ENCODE measurements around the gene ARL4A. TPM values are rescaled to one million over a fixed set of nuclear protein-coding genes. Genes with fewer than 3 reads are reported as not detected.

Gene ARL4A
- total and polyA plus RNA-seq, 10 of the 15 experiments (the other 5 are each of a cell fraction or from before 2014, with no cell fraction given): 0.35 to 4.6 (median 2.7) TPM

- no peak overlapping the region for H3K4me2 ChIP-seq (ENCODE audit: control insufficient read depth, insufficient read depth)
- FAIRE-seq: no peak
Observed at GRCh38 chr7:12714379-12714737, 26.9 kb downstream of the ARL4A start.

GRCh38 chr7:12715372-12716133, 28.1 kb downstream of the ARL4A start:
- ATAC-seq (no peak; the same call in 2 of the 3 replicates), DNase-seq (ENCODE audit: low read depth, low spot score) (no peak), FAIRE-seq (no peak)
- in situ Hi-C loops (cut with MboI) (no loop called here), intact Hi-C loops (cut with micrococcal nuclease; ENCODE audit: unreplicated experiment) (no loop called here)
- Histone ChIP-seq H4K20me1 (ENCODE audit: control insufficient read depth, insufficient read depth) (no peaks in the 10 kb centered on the region), H3K4me2 (ENCODE audit: control insufficient read depth, insufficient read depth) (no peak overlapping the region), H3K27me3 (replicated peaks in 1 of 2; ENCODE audit: control insufficient read depth in 2 of 2, insufficient read depth in 2 of 2, low read length in 1 of 2) (no peaks in the 10 kb centered on the region), H3K27ac (ENCODE audit: control insufficient read depth, insufficient read depth) (no peak overlapping the region), H3K9me3 (replicated peaks; ENCODE audit: control insufficient read depth, insufficient read depth, low read length) (no peaks in the 10 kb centered on the region), H3K4me1 (ENCODE audit: control insufficient read depth, insufficient read depth, low read length) (no peaks in the 10 kb centered on the region), H3K79me2 (ENCODE audit: control insufficient read depth, insufficient read depth, low read length) (no peaks in the 10 kb centered on the region), H3K4me3 (no peak overlapping the region), H3K36me3 (ENCODE audit: control insufficient read depth in 2 of 2, insufficient read depth in 2 of 2, low read length in 1 of 2) (no peaks in the 10 kb centered on the region), H2AFZ (ENCODE audit: control insufficient read depth, low read depth, low read length) (no peak overlapping the region), H3K9ac (ENCODE audit: control insufficient read depth, insufficient read depth, low read length) (no peak overlapping the region)
- BruUV-seq (replicated peaks): no TSS peak
- ChIA-PET RAD21 (ENCODE audit: unreplicated experiment) (no interaction called here), POLR2A (no interaction called here), CTCF (interaction anchor here (0.9 kb wide), 1 partner anchor 11 kb away, joined by 3 read pairs; no protein-coding TSS in a partner anchor), SMC1A (ENCODE audit: uncharacterized antibody, unreplicated experiment) (no interaction called here)
- 39% methylated on average over 12 of the region's 12 CpGs for WGBS (ENCODE audit: insufficient coverage, insufficient replicate concordance, low lambda C conversion rate, missing lambda C conversion rate)
- TF ChIP-seq E2F4 (IDR thresholded peaks at IDR 0.05; ENCODE audit: low read depth, low read length): no peak
- no peak for TF ChIP-seq CHD4 (IDR thresholded peaks at IDR 0.05)
- no peak for TF ChIP-seq IKZF2 (IDR thresholded peaks at IDR 0.05)

More at GRCh38 chr7:12714379-12714737, 26.9 kb downstream of the ARL4A start:
- RAD21 ChIA-PET (ENCODE audit: unreplicated experiment): no interaction called here
- Histone ChIP-seq H3K27me3 (replicated peaks in 1 of 2; ENCODE audit: control insufficient read depth in 2 of 2, insufficient read depth in 2 of 2, low read length in 1 of 2) (no peaks in the 10 kb centered on the region), H3K9me3 (replicated peaks; ENCODE audit: control insufficient read depth, insufficient read depth, low read length) (no peaks in the 10 kb centered on the region), H3K4me3 (no peak overlapping the region), H3K4me1 (ENCODE audit: control insufficient read depth, insufficient read depth, low read length) (no peaks in the 10 kb centered on the region), H3K79me2 (ENCODE audit: control insufficient read depth, insufficient read depth, low read length) (no peaks in the 10 kb centered on the region), H3K27ac (ENCODE audit: control insufficient read depth, insufficient read depth) (no peak overlapping the region), H2AFZ (ENCODE audit: control insufficient read depth, low read depth, low read length) (no peak overlapping the region), H4K20me1 (ENCODE audit: control insufficient read depth, insufficient read depth) (no peaks in the 10 kb centered on the region), H3K9ac (ENCODE audit: control insufficient read depth, insufficient read depth, low read length) (no peak overlapping the region), H3K36me3 (ENCODE audit: control insufficient read depth in 2 of 2, insufficient read depth in 2 of 2, low read length in 1 of 2) (no peaks in the 10 kb centered on the region)
- CTCF ChIA-PET: no interaction called here
- 42% methylated on average over 1 of the region's 1 CpG for WGBS (ENCODE audit: insufficient coverage, insufficient replicate concordance, low lambda C conversion rate, missing lambda C conversion rate)
- ATAC-seq: no peak
- POLR2A ChIA-PET: no interaction called here
- no TSS peak for BruUV-seq (replicated peaks)
- SMC1A ChIA-PET (ENCODE audit: uncharacterized antibody, unreplicated experiment): no interaction called here
- intact Hi-C loops (cut with micrococcal nuclease; ENCODE audit: unreplicated experiment) (no loop called here), in situ Hi-C loops (cut with MboI) (no loop called here)
- no peak for TF ChIP-seq DPF2 (IDR thresholded peaks at IDR 0.05)
- no peak for DNase-seq (ENCODE audit: low read depth, low spot score)
